DND-41 (cell line): ENCODE results near the gene MYOM1.

Experiments
- CTCF ChIP-seq: IDR thresholded peaks from 2 replicates; pipeline ENCODE4 v1.5.1; 2012; ENCODE audit warnings: borderline replicate concordance, low read length, moderate library complexity, mild to moderate bottlenecking; ENCODE audit not compliant: poor library complexity, severe bottlenecking; ENCODE audit errors: extremely low read depth
- EZH2 ChIP-seq: IDR thresholded peaks from 3 replicates; pipeline ENCODE4 v1.6.1; 2012; ENCODE audit warnings: borderline replicate concordance, low read depth, mild to moderate bottlenecking, moderate library complexity, low read length, inconsistent platforms; ENCODE audit not compliant: severe bottlenecking

DNA sequence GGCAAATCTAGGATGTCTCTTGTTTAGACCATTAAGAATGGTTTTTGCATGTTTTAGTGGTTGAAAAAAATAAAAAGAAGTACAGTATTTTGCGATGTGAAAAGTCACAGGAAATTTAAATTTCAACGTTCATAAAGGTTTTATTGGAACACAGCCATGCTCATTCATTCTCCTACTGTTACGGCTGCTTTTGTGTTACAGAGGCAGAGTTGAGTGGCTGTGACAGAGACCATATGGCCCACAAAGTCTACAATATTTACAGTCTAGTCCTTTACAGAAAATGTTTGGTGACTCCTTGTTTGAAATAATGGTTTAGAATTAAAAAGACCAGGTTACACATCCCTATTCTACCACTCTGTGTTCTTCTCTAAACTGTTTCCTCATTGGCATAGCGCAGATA lies 48.1 kb downstream of the MYOM1 start:
- no peak for TF ChIP-seq CTCF
- no peak for TF ChIP-seq EZH2
